Muscle of arm (tissue), 12 donors: ENCODE measurements around the gene OGFOD2. TPM values are rescaled to one million over a fixed set of nuclear protein-coding genes. Genes with fewer than 3 reads are reported as not detected.
"Not testable (repeated sequence)": the region's sequence is repeated elsewhere in the genome, so short reads cannot be mapped to it uniquely, and the experiment has no call there.

Source experiments
- DNase-seq: peaks from one replicate; pipeline ENCODE4 v3.0.0-alpha.2; 2013
- polyA plus RNA-seq, 12 donors: library from polyadenylated mRNA; unstranded; fragments of 120-200 nt; gene quantifications; one replicate each; pipeline ENCODE4 v1.2.1, GENCODE V29; 2013; ENCODE audit not compliant: insufficient read length in 12 of 12

The OGFOD2 gene
- polyA plus RNA-seq, 12 donors = 7.0 to 12.2 (median 8.6) TPM; not detected in 2

GRCh38 chr12:122999986-123000420 lies 25.0 kb downstream of the OGFOD2 start:
- no peak for DNase-seq

- DNase-seq = no peak
These were observed 25.5 kb downstream of the OGFOD2 start for GRCh38 chr12:123000578-123000977.

GRCh38 chr12:123001464-123001863 lies 26.4 kb downstream of the OGFOD2 start:
- no peak for DNase-seq

GRCh38 chr12:123003257-123003656 lies 28.2 kb downstream of the OGFOD2 start:
- DNase-seq = no peak

GRCh38 chr12:123004287-123004686 lies 29.2 kb downstream of the OGFOD2 start:
- no peak for DNase-seq

- DNase-seq = no peak
These were observed 30.1 kb downstream of the OGFOD2 start for GRCh38 chr12:123005081-123005626.

GRCh38 chr12:123006977-123007376 lies 31.9 kb downstream of the OGFOD2 start:
- no peak for DNase-seq

- no peak for DNase-seq
These were observed 35.1 kb downstream of the OGFOD2 start for GRCh38 chr12:123010110-123010509.

- DNase-seq = no peak
These were observed 35.6 kb downstream of the OGFOD2 start for GRCh38 chr12:123010681-123011080.

- DNase-seq = no peak
These were observed 36.7 kb downstream of the OGFOD2 start for GRCh38 chr12:123011701-123012100.

- no peak for DNase-seq
These were observed 38.4 kb downstream of the OGFOD2 start for GRCh38 chr12:123013185-123014095.

GRCh38 chr12:123014473-123014872 lies 39.4 kb downstream of the OGFOD2 start:
- not testable (repeated sequence) for DNase-seq

GRCh38 chr12:123017753-123018152 lies 42.7 kb downstream of the OGFOD2 start:
- DNase-seq = no peak

GRCh38 chr12:123019841-123020138 lies 44.7 kb downstream of the OGFOD2 start:
- no peak for DNase-seq

GRCh38 chr12:123021688-123022604 lies 46.9 kb downstream of the OGFOD2 start:
- no peak for DNase-seq

GRCh38 chr12:123022846-123023245 lies 47.8 kb downstream of the OGFOD2 start:
- DNase-seq = no peak

- DNase-seq = no peak
These were observed 49.9 kb downstream of the OGFOD2 start for GRCh38 chr12:123024819-123025391.

- DNase-seq = no peak
These were observed 51.2 kb downstream of the OGFOD2 start for GRCh38 chr12:123026094-123026853.

GRCh38 chr12:123027726-123028445 lies 52.8 kb downstream of the OGFOD2 start:
- DNase-seq = no peak

GRCh38 chr12:123028475-123028874 lies 53.4 kb downstream of the OGFOD2 start:
- no peak for DNase-seq

GRCh38 chr12:123029550-123029949 lies 54.5 kb downstream of the OGFOD2 start:
- DNase-seq = no peak
